Activated CD4-positive, alpha-beta T cell treated with anti-CD3 and anti-CD28 coated beads, Interleukin-2, amount 50 U/mL, for 1 hour (primary cell): ENCODE measurements around the gene CMTM2.
"Not testable (repeated sequence)": the region's sequence is repeated elsewhere in the genome, so short reads cannot be mapped to it uniquely, and the experiment has no call there.

Source experiments
- DNase-seq: peaks from one replicate; pipeline ENCODE4 v3.0.0-alpha.2; 2020

The CMTM2 gene

DNA sequence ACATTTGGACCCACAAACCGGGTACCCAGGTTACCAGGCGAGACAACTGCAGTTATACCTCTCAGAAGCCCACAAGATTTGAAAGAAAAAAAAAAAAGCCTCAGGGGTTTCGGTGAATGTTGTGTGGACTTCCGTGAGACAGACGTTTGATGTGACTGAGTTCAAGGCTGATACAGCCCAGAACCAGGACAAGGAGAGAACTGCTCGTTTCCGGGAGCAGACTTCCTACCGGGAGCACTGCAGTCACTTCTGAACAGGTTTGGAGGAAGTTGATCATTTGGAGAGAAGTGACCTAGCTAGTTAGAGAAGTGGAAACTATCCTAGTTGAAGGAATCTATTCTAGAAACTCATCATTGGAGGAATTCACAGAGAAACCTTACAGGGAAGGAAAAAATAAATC is 26.0 kb upstream of the CMTM2 start:
- no peak for DNase-seq

DNA sequence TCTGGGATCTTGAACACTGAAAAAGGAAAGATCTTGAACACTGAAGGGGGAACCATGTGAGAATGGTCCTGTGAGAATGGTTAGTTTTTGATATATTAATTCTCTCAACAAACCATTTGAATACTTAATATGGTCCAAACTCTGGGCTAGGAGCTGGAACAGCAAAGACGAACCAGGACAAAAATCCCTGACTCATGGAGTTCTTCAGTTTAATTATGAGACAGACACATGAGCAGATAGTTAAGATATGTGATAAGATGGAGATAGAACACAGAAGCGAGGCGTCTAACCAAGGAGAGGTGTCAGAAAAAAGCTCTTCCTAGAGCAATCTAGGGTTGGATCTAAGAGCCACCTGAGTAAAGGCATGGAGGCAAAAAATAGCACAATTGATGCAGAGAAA is 25.2 kb upstream of the CMTM2 start:
- no peak for DNase-seq

DNA sequence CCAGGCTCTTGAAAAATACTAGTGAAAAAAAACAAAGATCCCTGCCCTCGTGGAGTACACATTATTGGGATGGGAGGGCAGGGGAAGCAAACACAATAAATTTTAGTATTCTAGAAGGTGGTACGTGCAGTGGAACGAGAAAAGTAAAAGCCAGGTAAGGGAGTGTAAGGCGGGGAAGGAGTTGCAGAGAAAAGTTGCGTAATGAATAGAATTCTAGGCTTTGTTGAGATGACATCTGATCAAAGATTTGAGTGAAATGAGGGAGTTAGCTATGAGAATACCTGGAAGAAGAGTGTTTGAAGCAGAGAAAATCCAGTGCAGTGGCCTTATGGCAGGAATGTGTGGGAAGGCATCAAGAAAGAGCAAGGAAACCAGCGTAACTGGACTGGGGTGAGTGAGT is 24.8 kb upstream of the CMTM2 start:
- DNase-seq: no peak

DNA sequence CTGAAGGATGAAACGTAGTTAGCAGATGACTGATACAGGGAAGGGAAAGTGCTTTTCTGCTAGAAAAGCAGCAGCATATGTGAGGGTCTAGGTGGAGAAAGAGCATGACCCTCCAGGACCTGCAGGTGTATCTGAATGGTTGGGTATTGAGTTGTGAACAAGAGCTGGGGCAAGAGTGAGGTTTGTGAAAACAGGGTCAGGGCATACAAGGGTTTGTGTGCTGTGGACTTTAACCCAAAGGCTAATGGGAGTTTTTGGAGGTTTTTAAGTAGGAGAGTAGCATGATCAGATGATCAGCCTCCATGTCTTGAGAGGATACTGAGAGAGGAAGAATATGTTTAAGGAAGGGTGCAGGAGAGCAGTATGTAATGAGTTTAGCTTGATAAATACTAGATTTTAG is 19.2 kb upstream of the CMTM2 start:
- no peak for DNase-seq

GRCh38 chr16:66561381-66562080 is 17.7 kb upstream of the CMTM2 start:
- DNase-seq: no peak

- no peak for DNase-seq
Observed at GRCh38 chr16:66562409-66562808, 16.9 kb upstream of the CMTM2 start.

DNA sequence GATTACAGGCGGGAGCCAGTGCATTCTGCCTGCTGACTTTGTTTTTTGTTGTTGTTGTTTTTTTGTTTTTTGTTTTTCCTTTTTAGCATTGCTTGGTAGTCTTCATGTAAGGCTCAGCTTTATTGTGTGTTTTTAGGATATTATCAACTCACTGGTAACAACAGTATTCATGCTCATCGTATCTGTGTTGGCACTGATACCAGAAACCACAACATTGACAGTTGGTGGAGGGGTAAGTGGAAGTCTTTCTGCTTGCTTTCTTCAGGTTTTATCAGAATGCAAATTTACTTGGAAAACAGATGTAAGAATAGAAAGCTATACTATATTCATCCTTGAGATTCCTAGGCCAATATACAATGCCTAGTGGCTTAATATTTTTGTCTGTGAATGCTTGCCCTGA is 16.3 kb upstream of the CMTM2 start:
- no peak for DNase-seq

- DNase-seq: no peak
Observed at GRCh38 chr16:66563574-66564334, 15.5 kb upstream of the CMTM2 start.

DNA sequence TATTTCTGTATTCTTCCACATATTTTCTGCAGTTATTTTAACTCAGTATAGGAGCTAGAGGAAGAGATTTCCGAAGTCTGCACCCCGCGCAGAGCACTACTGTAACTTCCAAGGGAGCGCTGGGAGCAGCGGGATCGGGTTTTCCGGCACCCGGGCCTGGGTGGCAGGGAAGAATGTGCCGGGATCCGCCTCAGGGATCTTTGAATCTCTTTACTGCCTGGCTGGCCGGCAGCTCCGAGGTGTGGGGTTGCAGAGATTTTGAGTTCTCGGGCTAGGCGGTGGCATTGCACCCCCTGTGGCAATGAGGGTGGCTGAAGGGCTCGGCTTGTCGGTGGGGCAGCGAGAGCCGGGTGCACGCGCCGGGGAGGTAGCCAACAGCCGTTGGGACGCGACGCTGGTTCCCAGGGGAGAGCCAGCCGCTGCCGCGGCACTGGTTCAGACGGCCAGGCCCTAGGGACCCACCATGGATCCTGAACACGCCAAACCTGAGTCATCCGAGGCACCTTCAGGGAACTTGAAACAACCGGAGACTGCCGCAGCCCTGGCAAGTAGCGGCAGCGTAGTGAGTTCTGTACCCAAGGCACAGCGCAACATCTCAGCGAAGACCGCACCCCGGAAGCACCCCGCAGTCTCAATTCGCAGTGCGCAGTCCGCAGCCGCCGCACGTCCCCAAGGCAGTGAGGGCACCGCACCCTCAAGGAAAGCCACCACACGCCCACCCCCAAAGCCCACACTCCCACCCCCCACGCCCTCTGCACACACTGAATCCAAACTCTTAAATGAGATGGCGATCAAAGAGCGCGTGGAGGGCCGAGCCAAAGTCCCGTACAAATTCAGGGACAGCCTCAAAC is 13.0 kb upstream of the CMTM2 start, which contains the start of gene CMTM1:
Gene CMTM1 (plus strand): TSS at position 389 of the 851 bp plus-strand sequence. CDS start 75 bp downstream, at position 464.
- DNase-seq: no peak

DNA sequence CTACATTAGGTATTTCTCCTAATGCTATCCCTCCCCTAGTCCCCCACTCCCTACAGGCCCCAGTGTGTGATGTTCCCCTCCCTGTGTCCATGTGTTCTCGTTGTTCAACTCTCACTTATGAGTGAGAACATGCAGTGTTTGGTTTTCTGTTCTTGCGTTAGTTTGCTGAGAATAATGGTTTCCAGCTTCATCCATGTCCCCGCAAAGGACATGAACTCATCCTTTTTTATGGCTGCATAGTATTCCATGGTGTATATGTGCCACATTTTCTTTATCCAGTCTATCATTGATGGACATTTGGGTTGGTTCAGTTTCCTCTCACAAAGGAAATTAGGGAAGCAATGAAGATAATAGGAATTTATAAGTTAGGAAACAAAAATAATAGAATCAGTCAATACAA is 12.0 kb upstream of the CMTM2 start:
- not testable (repeated sequence) for DNase-seq

DNA sequence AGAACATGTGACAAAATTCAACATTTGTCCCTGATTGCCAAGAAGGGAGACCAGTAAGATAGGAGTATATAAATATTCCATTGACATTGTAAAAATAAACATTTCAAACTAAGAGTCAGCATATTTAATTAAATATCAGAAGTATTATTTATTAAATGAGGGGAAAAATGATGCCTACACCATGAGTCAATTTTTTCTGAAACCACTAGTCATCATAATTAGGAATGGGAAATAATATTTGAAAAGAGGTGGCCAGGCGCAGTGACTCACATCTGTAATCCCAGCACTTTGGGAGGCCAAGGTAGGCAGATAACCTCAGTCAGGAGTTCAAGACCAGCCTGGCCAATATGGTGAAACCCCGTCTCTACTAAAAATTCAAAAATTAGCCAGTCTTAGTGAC is 10.9 kb upstream of the CMTM2 start:
- no peak for DNase-seq

GRCh38 chr16:66569131-66569530 is 10.1 kb upstream of the CMTM2 start:
- no peak for DNase-seq

- no peak for DNase-seq
Observed at GRCh38 chr16:66569827-66570405, 9.3 kb upstream of the CMTM2 start.

- DNase-seq: no peak
Observed at GRCh38 chr16:66572356-66572755, 6.9 kb upstream of the CMTM2 start.

DNA sequence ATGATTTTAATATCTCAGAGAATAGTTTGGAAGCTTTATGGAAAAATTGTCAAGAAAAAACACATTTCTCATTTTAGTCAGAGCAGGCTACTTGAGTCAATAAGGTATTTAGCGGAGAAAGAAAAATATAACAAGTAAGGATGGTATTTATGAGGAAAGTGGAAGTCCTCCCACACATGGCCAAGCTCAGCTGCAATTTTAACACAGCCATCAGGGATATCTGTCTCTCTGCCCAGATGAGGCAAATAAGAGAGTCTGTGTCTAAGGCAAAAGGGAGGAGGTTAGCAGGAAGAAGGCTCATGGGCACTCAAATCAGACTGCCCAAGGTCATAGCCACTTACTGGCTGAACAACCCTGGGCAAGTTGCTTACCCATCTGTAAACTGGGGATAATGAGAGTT is 5.2 kb upstream of the CMTM2 start:
- no peak for DNase-seq

DNA sequence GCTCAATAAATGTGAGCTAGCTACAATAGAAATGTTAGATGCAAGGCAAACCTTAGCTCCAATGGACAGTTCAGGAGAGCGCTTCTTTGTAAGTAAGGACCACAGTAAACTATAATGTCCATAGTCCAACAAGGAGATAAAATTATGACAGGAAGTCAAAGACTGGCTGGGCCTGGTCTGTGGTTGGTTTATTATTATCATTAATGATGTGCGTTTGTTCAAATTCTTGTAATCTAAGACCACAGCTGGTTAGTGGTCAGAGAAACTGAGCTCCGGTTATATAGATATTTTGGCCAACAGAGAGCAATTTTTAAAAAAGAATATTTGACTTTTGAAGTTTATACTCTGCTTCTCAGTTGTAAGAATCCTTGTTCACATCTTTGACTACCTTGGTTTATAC is 4.7 kb upstream of the CMTM2 start:
- no peak for DNase-seq

GRCh38 chr16:66575060-66575459 is 4.2 kb upstream of the CMTM2 start:
- no peak for DNase-seq

- DNase-seq: no peak
Observed at GRCh38 chr16:66576296-66576695, 3.0 kb upstream of the CMTM2 start.

DNA sequence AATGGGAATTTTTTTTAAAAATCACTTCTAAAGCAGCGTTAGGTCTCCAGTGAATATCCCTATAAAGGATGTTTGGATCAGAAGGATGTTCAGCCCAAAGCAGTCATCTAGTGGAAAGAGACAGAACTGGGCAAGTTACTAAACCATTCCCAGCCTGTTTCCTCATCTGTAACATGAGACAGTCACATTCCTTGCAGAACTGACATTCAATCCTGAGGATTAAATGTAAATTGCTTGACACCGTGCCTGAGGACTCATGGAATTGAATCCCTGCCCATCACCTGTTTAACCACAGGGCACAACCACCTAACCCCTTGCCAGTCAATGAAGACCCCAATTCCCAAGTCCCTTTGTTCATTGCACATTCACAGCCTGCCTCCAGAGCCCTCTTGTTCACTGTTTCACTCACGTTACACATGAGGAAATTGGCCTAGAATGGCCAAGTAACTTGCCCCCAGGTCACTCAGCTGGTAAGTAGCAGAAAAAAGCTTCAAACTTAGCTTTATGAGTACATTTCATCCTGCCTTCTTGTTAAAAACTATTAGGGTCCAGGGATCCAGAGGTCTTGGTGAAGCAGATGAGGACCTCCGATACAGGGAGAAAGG is 1.4 kb downstream of the CMTM2 start:
- DNase-seq: no peak

DNA sequence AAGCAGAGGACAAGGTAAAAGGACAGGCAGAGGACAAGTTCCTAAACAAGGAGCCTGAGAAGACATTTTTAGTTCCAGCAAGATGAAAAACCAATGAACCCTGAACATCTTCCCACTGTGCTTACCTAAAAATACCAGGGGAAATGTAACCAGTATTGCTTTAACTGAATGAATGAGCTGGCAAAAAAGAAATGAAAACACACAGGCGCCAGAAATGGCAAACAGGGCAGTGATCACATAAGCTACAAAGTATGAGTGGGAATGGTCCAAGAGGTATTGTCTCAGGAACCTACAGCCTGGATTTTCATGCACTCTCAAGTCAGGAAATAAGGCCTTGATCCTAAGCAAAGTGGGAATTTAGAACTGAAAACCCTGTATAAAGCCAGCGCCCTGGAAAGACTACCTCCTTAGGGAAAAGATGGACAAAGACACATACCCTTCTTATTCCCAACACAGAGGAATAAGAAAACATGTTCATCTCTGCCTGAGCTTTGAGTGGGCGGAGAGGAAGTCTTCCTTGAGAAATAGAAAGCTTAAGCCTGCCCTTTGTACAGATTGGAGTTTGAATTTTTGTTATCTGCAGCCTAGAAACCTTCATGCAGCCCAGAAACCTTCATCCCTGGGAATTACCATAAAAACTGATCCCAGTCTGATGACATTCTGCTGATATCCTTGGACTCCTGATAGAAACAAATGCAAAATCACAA is 2.1 kb downstream of the CMTM2 start:
- no peak for DNase-seq

DNA sequence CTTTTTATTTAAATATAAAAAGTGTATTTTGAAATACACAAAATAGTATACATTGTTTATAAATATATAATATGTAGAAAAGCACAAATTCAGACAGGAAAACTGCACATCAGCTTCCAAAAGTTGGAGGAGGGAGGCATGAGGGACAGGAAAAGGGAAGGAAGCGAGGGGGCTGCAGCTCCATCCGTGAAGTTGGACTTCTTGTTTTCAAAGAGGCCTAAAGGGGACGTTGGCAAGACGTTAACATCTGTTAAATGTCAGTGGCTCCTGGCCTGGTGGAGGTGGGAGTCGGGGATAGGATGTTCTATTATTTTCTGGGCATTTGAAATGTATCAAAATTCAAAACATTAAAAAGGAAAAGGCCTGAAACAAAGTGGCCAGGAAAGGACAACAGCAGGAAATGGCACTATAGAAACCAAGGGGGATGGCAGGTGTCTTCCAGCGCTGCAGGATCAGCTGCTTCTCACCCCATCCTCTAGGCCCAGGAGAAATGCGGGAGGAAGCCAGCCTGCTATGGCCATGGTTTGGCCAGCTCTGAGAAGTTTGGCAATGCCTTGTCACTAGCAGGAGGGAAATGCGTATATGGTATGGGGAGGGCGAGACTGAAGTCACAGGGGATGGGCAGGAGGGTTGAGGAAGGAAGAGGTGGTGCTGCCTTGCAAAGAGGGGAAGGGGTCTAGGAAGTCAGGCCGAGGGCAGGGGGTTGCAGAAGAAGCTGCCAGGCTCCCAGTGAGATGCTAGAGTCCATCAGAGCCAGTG is 6.4 kb downstream of the CMTM2 start:
- no peak for DNase-seq
